ENCODE data around the gene RAB11B. TPM values are rescaled to one million over a fixed set of nuclear protein-coding genes. Genes with fewer than 3 reads are reported as not detected.
"Not testable (repeated sequence)": the region's sequence is repeated elsewhere in the genome, so short reads cannot be mapped to it uniquely, and the experiment has no call there.

RAB11B gene
- polyA plus RNA-seq, 10 donors = 55.9 to 90.1 (median 66.8) TPM

DNA sequence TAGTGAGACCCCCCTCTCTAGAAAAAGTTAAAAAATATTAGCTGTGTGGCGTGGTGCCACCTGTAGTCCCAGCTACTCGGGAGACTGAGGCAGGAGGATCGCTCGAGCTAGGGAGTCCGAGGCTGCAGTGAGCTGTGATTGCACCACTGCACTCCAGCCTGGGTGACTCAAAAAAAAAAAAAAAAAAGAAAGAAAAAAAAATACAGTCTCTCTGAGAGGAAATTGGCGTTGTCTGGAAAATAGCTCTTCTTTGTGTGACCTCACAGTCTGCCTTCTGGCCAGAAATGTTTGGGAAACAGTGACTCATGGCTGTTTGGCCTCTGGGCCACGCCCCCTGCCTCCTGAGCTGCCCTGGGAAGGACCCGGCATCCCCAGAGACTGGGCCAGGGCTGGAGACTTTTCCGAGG, 33.7 kb downstream of the RAB11B start:
- peak; percentile 94 to 96 (median 95) for DNase-seq

DNA sequence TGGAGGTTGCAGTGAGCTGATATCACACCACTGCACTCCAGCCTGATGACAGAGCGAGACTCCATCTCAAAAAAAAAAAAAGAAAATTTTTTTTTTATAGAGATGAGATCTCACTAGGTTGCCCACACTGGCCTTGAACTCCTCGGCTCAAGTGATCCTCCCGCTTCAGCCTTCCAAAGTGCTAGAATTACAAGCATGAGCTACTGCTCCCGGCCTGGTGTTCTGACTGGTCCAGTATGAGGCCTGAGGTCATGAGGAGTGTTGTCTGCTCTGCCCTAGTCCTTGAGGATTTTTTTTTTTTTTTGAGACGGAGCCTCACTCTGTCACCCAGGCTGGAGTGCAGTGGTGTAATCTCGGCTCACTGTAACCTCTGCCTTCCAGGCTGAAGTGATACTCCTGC, 35.2 kb downstream of the RAB11B start:
- not testable (repeated sequence) for DNase-seq

DNA sequence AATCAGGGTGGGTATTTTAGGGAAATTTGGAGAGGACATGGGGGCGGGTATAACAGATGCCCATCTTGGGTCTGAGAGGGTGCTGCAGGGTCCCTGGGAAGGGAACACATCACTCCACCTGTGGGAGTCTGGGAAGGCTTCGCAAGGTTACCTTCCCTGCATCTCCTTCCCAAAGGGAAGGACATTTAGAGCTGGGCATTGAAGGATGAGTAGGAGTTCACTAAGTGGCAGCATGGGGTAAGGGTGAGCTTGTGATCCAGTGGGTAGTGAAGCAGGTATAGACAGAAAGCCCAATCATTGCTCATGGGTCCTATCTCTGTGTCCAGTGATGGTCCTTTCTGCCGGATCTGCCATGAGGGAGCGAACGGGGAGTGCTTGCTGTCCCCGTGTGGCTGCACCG, 36.1 kb downstream of the RAB11B start:
- DNase-seq = no peak

DNA sequence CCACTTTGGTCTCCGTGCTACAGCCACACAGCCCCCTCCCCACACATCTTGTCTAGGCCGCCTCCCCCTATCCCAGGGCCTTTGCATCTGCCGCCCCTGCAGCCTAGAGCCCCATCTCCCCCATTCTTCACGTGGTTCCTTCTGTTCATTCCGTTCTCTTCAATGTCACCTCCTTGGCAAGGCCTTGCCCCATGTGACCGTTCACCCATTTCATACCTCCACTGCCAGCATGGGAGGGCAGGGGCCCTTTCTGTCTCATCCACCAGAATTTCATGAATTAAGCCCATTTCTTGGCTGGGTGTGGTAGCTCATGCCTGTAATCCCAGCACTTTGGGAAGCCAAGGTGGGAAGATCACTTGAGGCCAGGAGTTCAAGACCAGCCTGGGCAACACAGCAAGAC, 38.9 kb downstream of the RAB11B start:
- no peak for DNase-seq

DNA sequence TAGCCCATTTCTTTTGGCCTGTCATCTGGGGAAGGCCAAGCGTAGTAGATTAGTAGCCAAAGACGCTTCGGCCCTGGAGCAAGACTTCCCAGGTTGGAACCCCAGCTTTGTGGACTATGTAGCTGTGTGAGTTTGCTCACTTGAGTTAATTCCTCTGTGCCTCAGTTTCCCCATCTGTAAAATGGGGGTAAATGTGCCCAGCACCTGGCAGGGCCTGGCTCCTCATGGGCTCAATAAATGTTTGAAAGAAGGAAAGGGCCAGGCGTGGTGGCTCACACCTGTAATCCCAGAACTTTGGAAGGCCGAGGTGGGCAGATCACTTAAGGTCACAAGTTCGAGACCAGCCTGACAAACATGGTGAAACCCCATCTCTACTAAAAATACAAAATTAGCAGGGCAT, 39.7 kb downstream of the RAB11B start:
- no peak for DNase-seq

DNA sequence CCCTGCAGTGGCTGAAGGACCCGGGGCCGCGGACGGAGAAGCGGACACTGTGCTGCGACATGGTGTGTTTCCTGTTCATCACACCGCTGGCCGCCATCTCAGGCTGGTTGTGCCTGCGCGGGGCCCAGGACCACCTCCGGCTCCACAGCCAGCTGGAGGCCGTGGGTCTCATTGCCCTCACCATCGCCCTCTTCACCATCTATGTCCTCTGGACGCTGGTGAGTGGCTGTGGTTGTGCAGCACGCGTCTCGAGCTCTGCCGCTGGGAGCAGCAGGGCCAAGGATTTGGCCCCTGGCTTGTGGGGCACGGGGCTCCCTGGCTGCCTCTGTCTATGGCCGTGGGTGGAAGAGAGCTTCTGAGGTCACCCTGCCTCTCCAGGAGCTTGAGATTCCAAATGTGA, 40.5 kb downstream of the RAB11B start:
- no peak for DNase-seq

DNA sequence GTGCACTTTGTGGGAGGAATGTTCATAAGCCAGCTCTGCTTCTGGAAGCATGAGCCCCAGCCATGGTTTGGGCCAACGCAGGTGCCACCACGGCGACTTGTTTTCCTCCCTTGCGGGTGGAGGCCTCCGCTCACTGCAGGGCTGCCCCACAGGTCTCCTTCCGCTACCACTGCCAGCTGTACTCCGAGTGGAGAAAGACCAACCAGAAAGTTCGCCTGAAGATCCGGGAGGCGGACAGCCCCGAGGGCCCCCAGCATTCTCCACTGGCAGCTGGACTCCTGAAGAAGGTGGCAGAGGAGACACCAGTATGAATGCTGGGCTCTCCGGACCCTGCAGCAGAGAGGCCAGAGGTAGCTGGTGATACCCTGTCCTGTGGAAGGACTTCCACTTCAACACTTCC, 48.1 kb downstream of the RAB11B start:
- no peak for DNase-seq

DNA sequence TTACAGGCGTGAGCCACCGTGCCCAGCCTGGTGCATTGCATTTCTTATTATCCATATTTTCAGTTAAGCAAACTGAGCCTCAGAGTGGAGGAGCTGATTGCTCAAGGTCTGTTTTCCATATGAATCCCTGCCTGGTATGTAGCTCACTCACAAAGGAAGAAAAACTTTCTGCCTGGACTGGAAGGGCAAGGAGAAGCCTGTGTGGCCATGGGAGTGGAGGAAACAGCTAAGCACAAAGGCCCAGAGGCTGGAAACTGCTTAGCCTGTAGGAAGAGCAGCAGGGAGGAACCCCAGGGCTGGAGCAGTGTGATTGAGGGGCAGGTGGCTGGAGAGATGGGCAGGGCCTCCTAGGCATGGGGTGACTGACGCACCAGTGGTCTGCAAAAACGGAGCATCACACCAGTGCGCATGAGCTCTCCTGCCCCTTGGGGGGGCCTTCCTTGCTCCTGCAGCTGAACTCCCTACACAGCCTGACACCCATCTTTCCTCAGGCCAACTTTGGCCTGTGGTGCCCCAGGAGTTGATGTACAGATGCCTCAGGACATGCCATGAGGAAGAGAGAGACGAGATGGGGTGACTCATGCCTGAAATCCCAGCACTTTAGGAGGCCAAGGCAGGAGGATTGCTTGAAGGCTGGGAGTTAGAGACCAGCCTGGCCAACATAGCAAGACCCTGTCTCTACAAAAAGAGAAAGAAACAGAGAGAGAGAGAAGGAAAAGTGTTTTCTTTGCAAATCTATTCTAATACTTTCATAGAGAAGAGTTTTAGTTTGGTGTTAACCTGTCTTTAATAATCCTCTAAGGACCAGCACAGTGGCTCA, 51.8 kb downstream of the RAB11B start:
- no peak for DNase-seq

DNA sequence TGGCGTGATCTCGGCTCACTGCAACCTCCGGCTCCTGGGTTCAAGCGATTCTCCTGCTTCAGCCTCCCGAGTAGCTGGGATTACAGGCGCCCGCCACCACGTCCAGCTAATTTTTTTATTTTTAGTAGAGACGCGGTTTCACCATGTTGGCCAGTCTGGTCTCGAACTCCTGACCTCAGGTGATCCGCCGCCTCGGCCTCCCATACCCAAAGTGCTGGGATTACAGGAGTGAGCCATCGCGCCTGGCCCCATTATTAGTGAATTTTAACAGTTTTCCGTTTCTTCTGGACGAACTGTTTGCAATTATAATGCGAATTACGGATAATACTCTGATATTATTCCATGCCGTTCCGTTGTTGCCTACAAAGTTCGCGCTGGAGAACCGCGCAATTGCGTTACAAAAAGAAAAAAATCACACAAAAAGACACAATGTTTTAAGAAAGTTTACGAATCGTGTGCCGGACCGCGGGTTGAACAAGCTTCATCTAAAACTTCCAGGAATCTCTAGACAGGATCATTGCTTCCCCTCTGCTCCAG, 54.0 kb downstream of the RAB11B start:
- DNase-seq = not testable (repeated sequence)

DNA sequence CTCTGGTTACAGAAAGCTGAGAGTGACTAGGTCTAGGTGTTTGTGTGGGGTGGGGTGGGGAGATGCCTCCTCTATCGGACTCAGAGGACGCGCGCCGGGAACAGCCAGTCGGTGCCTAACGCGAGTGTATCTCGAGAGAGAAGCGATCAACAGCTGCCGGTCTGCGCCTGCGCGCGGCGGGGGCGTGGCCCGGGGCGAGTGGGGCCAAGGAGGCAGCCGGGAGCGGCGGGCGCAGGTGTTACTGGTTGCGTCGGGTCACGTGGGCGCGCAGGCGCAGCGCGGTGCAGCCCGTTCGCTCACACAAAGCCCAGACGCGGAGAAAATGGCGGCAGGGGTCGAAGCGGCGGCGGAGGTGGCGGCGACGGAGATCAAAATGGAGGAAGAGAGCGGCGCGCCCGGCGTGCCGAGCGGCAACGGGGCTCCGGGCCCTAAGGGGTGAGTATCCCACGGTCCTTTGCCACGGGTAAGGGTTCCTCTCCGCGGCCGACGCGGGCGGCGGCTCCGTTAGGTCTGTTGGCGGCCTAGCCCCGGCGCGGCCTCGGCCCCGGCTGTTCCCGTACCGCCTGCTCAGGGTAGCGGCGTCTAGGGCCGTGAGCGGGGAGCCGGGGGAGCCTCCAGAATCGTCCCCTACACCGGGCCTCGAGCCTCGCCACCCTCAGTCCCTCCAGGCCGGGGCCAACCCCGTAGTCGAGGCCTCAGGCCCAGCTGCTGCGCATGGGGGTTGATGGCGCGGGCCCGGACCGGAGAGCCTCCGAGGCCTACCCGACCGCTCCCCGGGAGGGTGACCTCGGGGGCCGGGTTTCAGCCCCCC, 54.7 kb downstream of the RAB11B start, which contains the start of gene HNRNPM:
HNRNPM (plus strand) TSS at position 299 of the 811 bp plus-strand sequence; CDS start at position 323, 24 bp downstream.
- DNase-seq = peak; percentile 98 to 99 (median 99)

DNA sequence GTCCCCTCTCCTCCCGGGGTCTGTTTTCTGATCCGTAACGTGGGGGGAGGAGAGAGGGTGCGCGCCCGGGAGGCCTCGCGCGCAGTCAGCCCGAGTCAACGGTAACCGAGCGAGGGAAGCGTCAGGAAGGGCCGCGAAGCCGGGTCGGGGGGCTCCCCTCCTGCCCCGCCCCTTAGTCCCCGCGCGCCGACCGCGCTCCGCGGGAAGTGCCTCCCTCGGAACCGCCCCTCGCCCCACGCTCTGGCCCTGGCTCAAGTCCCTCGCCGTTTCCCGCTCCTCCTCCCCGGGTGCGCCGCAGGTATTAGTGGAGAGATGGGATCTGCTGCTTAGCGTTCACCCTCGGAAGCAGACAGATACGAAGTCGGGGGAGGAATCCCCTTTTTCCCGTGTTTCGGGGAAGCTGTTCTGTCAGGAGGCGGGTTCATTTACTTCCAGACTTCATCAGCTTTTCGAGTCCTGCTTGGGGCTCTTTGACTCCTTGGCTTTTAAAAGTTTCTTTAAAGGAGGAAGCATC, 55.4 kb downstream of the RAB11B start:
- DNase-seq = peak; percentile 19 to 78 (median 61)

DNA sequence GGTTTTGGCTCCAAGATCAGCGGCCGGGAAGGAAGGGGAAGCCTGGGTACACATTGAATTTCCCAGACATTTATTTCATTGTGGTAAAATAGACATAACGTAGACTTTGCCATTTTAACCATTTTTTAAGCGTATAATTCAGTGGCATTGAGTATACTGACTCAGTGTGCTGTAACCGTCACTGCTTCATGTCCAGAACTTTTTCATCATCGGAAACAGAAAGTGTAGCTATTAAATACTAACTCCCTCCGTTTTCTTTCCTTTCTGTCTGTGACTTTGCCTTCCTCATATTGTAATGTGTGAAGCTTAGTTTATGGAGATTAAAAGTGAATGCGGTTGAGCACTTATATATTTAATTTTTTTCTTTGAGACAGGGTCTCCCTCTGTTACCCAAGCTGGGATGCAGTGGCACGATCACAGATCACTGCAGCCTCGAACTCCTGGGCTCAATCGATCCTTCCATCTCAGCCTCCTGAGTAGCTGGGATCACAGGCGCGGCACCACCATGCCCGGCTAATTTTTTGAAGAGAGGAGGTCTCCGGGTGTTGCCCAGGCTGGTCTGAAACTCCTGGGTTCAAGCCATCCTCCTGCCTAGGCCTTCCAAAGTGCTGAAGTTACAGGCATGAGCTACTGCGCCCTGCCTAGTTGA, 56.0 kb downstream of the RAB11B start:
- DNase-seq = no peak

DNA sequence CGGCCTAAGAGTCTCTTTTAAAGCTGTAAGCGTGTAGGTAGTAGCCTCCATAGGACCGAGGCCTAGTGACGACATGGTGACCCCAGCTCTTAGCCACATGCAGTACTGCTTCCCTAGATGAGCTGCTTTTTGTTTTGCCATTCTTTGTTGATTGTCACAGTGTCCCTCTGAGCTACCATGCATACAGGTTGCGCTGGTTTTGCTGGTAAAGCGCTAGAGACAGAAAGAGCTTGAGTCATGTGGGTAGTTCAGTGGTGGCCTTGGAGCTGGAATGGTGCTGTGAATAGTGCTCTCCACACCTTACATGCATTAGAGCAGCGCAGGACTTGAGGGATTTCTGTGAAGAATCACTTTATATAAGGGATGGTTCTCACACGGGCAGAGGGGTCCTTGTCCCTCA, 59.7 kb downstream of the RAB11B start:
- no peak for DNase-seq

DNA sequence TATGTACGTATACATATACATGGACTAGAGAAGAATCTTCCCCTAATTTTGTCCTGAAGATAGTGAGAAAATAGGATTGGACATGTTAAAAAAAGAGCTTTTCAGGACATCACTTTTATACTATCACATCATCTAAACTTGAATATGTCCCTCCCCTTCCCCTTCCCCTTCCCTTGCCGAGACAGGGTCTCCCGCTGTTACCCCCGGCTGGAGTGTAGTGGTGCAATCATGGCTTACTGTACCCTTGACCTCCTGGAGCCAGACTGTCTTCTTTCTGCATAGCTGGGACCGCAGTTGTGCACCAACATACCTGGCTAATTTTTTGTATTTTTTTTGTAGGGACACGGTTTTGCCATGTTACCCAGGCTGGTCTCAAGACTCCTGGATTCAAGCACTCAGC, 61.2 kb downstream of the RAB11B start:
- DNase-seq = no peak

DNA sequence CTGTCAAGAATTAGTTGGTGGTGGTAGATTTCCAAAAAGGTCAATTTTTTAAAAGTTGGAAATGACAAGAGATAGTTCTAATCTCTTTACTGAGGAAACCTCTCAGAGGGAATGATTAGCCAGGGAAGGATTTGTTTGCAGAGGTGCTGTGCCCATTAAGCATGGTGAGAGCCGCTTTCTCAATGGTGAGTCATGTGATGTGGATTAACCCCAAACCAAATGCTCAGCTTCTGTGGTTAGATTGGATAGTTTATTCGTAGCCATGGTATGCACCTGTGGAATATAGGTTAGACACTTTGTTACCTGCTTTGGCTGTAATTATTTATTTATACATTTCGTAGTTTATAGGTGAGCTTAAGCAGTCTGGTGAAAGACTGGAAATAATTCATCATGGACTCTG, 61.7 kb downstream of the RAB11B start:
- DNase-seq = no peak

DNA sequence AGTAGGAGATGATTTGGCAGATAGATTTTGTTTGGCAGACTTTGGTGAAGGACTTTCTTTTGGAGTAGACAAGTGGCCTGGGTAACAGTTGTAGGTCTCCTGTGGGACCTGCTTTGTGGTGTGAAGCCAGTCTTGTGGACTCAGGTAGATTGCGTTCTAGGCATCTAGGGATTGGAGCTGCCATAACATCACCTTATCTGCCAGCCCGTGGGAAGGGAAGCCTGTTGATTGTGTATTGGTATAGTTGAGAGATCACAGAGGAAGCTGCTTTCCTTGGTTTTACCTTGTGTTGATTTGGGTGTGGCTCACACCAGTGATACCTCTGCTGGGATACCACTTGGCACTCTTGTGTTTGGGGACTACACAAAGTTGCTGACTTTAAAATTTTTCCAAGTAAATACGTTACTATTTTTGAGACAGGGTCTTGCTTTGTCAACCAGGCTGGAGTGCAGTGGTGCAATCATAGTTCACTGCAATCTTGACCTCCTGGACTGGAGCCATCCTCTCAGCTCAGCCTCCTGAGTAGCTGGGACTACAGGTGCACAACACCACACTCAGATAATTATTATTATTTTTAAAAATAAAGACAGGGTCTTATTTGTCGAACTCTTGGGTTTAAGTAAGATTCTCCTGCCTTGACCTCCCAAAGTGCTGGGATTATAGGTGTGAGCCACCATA, 62.4 kb downstream of the RAB11B start:
- DNase-seq = no peak

DNA sequence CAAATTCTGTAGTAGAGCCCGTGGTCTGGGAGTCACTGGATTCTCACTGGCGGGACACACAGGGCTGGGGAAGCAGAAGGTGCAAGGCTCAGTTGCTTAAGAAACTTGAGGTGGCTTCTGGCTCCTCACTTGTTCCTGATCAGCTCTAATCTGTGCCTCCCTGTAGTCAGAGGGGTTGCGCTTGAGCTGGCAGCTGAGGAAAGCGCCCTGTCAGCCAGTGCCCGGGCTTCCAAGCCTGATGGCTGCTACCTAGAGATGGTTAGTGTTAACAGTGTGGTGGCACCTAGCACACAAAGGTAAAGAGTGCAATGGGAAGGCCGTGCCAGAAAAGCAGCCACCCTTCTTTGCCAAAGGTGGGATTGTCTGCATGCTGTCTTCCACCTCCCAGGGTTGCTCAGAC, 63.5 kb downstream of the RAB11B start:
- no peak for DNase-seq
